A673 (cell line): ENCODE measurements around the gene IFI35. TPM values are rescaled to one million over a fixed set of nuclear protein-coding genes. Genes with fewer than 3 reads are reported as not detected.

Experiments
- BruUV-seq: library from RNA; stranded (reverse); fragments of 400-500 nt; replicated peaks from 2 replicates; lab custom pipeline; 2021; lab: Mats Ljungman, UMichigan
- CTCF ChIA-PET: fragments of 300-600 bp; sonication (Branson Sonifier 250); formaldehyde crosslinking; loops from one replicate; lab custom pipeline; 2022; ENCODE audit warnings: antibody characterized with exemption; lab: Charles Lee
- POLR2A ChIA-PET: fragments of 300-600 bp; sonication (Branson Sonifier 250); formaldehyde crosslinking; loops from one replicate; lab custom pipeline; 2022; ENCODE audit warnings: antibody characterized with exemption; ENCODE audit not compliant: low non-redundant PET; lab: Charles Lee
- DNase-seq: peaks from one replicate; pipeline ENCODE4 v3.0.0-alpha.2; 2015; ENCODE audit warnings: low spot score
- H3K27ac ChIP-seq: fragments of 200-600 bp; sonication (generic); 2 replicates; pipeline ENCODE4 v1.5.1; 2016; ENCODE audit warnings: mixed run types, low read depth, mild to moderate bottlenecking, mixed read lengths, antibody characterized with exemption, low read length; ENCODE audit not compliant: poor library complexity, severe bottlenecking
- H3K27me3 ChIP-seq: fragments of 200-600 bp; sonication (generic); replicated peaks from 2 replicates; pipeline ENCODE4 v1.6.1; 2017; ENCODE audit warnings: mixed run types, low read depth, mild to moderate bottlenecking, mixed read lengths, antibody characterized with exemption, low read length; ENCODE audit not compliant: insufficient read depth, poor library complexity
- H3K36me3 ChIP-seq: fragments of 200-600 bp; sonication (generic); 2 replicates; pipeline ENCODE4 v1.6.1; 2016; ENCODE audit warnings: mixed run types, mild to moderate bottlenecking, mixed read lengths, antibody characterized with exemption, low read length; ENCODE audit not compliant: insufficient read depth, poor library complexity, severe bottlenecking
- H3K4me1 ChIP-seq: fragments of 200-600 bp; sonication (generic); 2 replicates; pipeline ENCODE4 v1.6.1; 2017; ENCODE audit warnings: mixed run types, mild to moderate bottlenecking, mixed read lengths, antibody characterized with exemption, low read length; ENCODE audit not compliant: insufficient read depth, poor library complexity, severe bottlenecking
- H3K4me3 ChIP-seq: fragments of 200-600 bp; sonication (generic); 2 replicates; pipeline ENCODE4 v1.5.1; 2016; ENCODE audit warnings: low read depth, mixed run types, mild to moderate bottlenecking, mixed read lengths, low read length; ENCODE audit not compliant: poor library complexity, severe bottlenecking
- H3K9me3 ChIP-seq: fragments of 200-600 bp; sonication (generic); 2 replicates; pipeline ENCODE4 v1.6.1; 2016; ENCODE audit warnings: mixed run types, low read depth, mild to moderate bottlenecking, mixed read lengths, antibody characterized with exemption, low read length; ENCODE audit not compliant: poor library complexity, severe bottlenecking
- EZH2 ChIP-seq: fragments of 200-600 bp; sonication (generic); IDR thresholded peaks from 2 replicates; pipeline ENCODE4 v1.6.1; 2017; ENCODE audit warnings: borderline replicate concordance, low read depth, mild to moderate bottlenecking, mixed read lengths, antibody characterized with exemption, low read length; ENCODE audit not compliant: poor library complexity, severe bottlenecking
- intact Hi-C: fragments of 100-400 bp; cut with micrococcal nuclease; formaldehyde crosslinking; loops from one replicate; pipeline ENCODE4 v1.10.0; 2022; ENCODE audit not compliant: unreplicated experiment
- total RNA-seq: library from RNA; stranded (reverse); gene quantifications from 2 replicates; pipeline ENCODE4 v1.2.3, GENCODE V29; 2021
- TF ChIP-seq, protein P1 (sequence below): fragments of 300-800, 200-600 bp; sonication (generic); conservative IDR thresholded peaks from 2 replicates; pipeline ENCODE4 v1.5.1; 2017; ENCODE audit warnings: low read depth, mild to moderate bottlenecking, antibody characterized with exemption, low read length, moderate library complexity, mixed read lengths

IFI35 gene
- total RNA-seq, 1 experiment from 2014 or later, result 4.9 TPM

DNA sequence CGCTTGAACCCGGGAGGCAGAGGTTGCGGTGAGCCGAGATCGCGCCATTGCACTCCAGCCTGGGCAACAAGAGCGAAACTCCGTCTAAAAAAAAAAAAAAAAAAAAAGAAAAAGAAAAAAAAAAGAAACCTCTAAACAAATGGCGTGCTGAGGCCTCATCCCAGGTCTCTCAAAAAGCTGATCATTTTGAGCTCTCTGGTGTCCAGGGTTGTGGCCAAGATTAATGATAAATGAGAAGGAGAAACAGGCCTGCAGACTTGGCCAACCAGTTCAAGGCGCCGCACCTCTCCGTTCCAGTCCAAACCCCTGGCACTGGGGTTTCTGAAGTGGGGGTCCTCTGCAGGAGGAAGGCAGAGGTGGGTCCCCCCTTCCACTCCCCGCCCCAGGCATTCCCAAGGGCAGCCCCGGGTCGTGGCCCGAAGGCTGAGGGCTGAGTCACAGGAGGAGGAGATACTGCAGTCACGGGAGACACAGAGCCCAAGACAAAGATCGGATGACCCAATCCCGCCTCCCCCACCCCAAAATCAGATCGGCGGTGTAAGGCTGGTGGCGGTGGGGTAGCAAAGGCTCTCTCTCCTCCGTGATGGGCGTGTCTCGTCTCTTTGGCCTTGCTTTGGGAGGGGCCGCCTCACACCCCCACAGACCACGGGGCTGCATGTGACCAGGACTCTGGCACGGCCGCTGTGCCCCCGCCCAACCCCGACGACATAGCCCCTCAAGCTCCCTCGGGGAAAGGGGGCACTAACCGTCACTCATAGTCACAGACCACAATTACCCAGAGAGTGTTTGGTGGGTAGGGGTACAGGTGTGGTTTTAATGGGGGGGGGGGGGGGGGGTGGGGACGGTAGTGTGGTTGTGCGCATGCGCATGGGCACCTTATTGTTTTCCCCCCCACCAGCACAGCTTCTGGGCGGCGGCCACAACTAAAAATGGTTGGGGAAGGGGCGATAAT is 14.5 kb downstream of the IFI35 start:
- no TSS peak for BruUV-seq

DNA sequence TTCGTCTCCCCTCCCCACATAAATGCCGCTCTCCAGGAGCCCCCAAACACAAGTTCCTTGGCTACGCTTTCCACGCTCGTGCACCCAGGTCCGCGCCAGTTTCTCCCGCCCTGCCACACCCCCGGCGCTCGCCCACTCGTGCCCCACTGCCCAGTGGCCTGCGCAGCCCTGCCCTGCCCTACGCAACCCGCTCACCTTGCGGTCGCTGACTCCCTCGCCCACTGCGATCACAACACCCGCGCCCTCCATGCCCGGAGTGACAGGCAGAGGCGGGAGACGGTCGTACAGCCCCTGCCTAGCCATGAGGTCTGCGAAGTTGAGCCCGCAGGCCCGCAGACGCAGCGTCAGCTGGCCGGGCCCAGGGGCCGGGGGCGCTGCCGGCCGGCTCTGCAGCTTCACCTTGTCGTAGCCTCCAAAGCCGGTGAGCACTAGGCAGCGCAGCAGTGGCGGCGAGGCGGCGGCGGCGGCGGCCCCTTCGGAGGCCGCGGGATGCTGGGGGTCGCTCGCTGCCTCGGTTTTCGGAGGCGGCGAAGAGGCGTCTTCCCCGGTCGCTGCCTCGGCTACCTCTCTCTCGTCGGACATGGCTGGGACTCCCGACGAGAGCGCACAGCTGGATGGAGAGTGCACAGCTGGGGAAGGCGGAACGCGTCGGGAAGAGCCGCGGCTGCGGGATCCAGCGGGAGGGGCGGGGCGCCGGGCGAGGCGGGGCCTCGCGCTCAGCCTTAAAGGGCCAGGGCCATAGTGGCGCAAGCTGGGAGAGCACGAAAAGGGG is 15.3 kb downstream of the IFI35 start, which contains the start of gene VAT1:
VAT1 (minus strand) TSS at position 645 of the 772 bp plus-strand sequence; CDS start at position 582, 63 bp downstream.
- TF ChIP-seq EZH2, result no peak
- TF ChIP-seq, protein P1, sequence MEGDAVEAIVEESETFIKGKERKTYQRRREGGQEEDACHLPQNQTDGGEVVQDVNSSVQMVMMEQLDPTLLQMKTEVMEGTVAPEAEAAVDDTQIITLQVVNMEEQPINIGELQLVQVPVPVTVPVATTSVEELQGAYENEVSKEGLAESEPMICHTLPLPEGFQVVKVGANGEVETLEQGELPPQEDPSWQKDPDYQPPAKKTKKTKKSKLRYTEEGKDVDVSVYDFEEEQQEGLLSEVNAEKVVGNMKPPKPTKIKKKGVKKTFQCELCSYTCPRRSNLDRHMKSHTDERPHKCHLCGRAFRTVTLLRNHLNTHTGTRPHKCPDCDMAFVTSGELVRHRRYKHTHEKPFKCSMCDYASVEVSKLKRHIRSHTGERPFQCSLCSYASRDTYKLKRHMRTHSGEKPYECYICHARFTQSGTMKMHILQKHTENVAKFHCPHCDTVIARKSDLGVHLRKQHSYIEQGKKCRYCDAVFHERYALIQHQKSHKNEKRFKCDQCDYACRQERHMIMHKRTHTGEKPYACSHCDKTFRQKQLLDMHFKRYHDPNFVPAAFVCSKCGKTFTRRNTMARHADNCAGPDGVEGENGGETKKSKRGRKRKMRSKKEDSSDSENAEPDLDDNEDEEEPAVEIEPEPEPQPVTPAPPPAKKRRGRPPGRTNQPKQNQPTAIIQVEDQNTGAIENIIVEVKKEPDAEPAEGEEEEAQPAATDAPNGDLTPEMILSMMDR, result no peak
- H3K9me3 ChIP-seq, result no peaks in the 10 kb centered on the region
- CTCF ChIA-PET, result interaction anchor here (0.6 kb wide), 2 partner anchors 770 to 786 kb away, joined by 4 to 7 read pairs; no protein-coding TSS in a partner anchor
- DNase-seq, result peak; percentile 69
- no peaks in the 10 kb centered on the region for H3K4me1 ChIP-seq
- POLR2A ChIA-PET, result no interaction called here
- peak within 1 kb of the TSS; percentile 78 for H3K4me3 ChIP-seq
- no TSS peak for BruUV-seq
- intact Hi-C loops, result loop anchor here (10.0 kb wide), 1 partner anchor 103 kb away; the partner anchor contains the start of gene BRCA1
- H3K36me3 ChIP-seq, result no peaks in the 10 kb centered on the region
- no peaks in the 10 kb centered on the region for H3K27me3 ChIP-seq
- no peak within 1 kb of the TSS for H3K27ac ChIP-seq

More for the DNA sequence above, 14.5 kb downstream of the IFI35 start:
- no peak for DNase-seq
- ChIA-PET POLR2A (interaction anchor here (1.1 kb wide), 1 partner anchor 23 kb away, joined by 17 read pairs; no protein-coding TSS in a partner anchor), CTCF (no interaction called here)
- Histone ChIP-seq H3K36me3 (no peaks in the 10 kb centered on the region), H3K9me3 (no peaks in the 10 kb centered on the region), H3K27me3 (no peaks in the 10 kb centered on the region), H3K4me1 (no peaks in the 10 kb centered on the region), H3K4me3 (peak overlapping the region; percentile 78), H3K27ac (no peak overlapping the region)
- no peak for TF ChIP-seq EZH2
- TF ChIP-seq, protein P1, result no peak
- intact Hi-C loops, result loop anchor here (10.0 kb wide), 1 partner anchor 104 kb away; the partner anchor contains the start of gene BRCA1
